GM21576 (cell line): Measurements from ENCODE around the gene CNKSR3.

Experiments
- ATAC-seq: cut with Tn5 transposase; IDR thresholded peaks from one replicate; pipeline ENCODE4 v1.9.1; 2021; ENCODE audit warnings: mild to moderate bottlenecking, moderate library complexity; ENCODE audit not compliant: unreplicated experiment

CNKSR3 gene

DNA sequence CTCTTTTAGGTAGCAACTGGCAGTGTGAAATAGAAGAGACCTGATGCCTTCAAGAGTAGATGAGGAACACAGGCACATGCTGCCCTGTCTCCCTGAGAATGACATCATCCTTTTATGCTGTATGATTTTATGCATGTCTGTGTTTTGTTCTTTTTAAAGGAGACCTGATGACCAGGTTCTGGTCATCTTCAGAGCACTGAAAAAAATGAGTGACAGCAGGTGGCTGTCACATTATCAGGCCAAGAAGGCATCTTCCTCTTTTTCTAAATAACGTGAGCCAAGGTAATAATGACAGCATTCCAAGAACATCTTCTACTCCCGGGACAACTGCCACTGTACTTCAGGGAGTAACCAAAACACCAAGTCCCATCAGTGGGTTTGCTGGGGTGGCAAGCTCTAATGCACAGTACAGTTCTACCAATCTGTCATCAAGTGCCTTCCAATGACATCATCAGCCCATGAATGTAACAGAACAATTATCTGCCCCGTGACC, 28.9 kb downstream of the CNKSR3 start:
- no peak for ATAC-seq

DNA sequence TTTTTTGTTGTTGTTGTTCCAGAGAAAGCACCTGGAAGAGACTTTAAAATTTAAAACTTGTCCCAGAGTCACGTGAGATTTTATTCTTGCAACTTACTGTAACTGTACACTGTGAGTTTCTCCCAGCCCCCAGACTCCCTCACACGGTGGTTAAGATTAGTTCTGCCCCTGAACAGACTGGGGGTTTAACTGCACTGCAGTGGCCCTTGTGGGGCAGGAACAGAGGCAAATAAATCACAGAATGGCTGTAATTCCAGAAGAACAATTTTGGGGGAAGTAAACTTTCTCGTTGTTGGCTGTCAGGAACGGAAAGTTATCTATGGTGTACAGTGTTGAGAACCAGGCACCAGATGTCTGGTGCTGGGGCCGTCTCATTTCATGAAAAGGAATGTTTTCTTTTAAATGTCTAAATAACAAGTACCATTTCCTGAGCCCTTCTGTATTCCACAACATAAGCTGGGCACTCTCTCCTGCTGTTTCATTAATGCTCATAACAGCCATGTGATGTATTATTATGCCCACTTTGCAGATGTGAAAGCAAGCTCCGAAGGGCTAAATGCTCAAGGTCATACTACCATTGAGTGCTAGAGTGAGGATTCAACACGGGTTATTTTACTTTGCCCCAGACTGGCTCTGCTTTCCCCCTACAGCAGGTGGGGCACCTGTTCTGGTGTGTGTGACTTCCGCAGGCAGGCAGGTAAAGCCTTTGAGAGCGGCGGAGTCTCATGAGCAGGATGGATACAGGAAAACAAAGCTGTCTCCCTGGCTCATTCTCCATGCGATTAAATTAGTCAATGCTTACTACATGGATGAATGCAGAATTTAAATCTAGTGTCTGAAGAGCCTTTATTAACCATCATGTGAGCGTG, 30.5 kb downstream of the CNKSR3 start:
- ATAC-seq, result no peak

DNA sequence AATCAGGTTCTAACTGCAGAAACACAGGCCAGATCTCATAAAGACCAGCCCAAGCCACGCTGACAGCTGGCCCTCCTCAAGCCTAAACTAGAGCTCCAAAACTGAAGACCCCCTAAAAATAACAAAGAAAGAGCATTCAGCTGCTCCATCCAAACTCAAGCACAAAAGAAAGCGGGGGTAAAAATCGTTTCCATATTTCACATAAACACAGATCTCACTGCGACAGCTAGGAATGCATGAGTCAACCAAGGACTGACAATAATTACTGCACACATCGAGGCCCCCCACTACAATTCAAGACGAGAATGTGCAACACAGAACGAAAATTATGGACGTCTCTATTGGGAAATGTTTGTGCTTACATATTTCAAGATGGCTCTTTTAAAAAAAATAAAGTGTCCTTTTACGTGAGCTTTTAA, 31.1 kb downstream of the CNKSR3 start:
- ATAC-seq, result no peak

DNA sequence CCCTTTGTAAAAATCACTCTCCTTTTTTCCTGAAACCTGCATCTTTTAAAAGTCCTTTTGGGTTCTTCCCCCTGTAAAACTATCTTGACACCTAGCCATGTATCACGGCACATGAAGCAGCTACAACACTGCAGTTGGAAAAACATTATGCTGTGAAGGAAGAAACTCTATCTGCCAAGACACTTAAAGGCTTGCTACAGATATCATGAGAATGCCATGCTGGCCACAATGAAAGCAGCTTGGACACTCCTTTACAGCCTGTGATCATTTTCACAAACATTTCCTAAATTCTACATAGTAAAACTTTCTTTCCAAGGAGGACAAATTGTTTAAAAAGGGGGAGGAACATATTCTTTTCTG, 31.8 kb downstream of the CNKSR3 start:
- no peak for ATAC-seq

DNA sequence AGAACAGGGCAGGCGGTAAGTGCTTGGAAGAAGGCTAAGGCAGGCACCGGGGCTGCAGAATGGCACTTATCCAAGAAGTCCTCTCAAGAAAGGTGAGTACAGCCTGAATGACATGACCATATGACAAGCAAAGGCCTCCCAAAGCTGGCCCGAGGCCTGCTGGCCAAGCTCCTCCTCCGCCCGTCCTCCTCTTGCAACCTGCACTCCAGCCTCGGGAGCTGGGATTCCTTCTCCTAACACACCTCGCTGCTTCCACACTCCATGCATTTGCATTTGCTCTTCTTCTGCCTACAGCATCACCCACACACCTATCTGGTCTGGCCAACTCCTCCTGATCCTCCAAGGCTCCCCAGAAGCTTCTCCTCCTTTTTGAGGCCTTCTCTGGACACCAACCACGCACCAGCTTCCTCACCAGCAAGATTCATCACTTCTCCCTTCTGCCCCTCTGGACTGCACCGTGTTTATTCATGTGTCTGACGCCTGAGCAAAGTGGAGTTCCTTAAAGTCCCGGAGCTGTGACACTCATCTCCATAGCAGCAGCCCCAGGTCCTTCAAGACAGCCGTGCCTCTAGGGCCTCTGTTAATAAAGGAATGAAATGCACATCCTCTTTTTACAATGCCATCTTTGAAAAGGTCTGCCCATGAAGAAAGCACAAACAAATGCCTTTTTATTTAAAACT, 32.3 kb downstream of the CNKSR3 start:
- ATAC-seq, result no peak

DNA sequence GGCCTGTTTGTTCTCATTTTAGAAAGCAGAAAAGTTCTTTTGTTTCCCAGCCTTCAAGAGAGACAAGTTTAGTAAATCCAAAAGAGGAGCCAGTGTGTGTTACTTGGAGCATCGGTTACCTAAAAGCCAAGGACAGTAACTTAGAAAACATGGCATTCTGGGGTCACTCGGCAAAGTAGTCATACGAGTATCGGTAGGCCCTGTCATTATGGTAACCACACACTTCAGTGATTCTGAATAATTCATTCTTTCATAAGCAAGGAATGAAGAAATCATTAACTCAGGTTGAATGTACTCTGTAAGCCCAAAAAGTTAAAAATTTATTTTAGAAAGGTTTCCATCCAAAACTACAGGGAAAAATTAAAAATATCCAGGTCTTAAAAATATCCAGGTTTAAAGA, 34.0 kb downstream of the CNKSR3 start:
- ATAC-seq, result no peak

DNA sequence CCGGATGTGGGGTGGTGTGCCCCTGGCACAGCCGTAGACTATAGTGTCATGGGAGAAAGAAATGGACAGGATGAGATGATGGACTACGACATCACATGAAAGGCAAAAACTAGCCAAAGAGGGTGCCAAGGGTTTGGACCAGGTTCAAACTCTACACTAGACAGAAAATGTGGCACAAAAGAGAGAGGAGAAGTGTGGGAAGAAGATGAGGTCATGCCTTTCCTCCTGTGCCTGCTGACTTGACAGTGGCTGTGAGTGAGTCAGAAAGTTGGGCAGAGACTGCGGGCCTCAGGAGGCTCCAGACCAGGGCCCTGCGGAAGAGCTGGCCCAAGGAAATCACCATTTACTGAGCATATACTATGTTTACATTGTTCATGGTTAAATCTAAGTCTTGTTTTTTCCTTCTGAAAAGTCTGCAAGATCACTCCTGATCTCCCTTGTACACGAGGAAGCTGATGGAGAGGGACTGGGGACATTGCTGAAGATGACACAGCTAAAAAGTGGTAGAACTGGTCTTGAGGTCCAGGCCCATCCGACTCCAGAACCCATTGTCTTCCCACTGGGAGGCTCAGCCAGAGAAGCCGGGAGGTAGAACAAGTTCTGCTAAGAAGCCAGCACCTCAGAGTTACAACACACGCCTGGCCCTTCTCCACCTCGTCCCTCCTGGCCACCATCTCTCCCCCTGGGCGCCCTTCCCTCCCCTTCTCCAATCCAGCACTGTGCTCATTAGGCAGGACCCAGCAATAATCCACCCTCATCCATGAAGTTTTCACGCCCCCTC, 35.6 kb downstream of the CNKSR3 start:
- no peak for ATAC-seq

DNA sequence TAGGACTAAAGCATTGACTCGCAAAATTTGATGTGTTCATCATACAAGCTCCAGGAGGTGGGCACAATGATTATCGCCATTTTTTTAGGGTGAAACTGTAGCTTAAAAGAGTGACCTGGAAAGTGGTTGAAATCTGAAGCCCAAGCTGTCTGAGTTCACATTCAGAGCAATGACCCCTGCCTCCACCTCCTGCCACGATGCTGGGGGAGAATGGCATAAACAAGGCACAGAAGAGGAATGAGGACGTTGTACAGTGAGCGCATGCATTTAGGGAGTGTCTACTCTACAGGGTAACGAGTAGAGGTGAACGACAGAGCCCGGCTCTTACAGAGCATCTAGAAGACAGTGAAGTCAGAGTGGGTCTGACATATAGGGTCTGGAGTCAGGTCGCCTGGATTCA, 37.2 kb downstream of the CNKSR3 start:
- no peak for ATAC-seq

DNA sequence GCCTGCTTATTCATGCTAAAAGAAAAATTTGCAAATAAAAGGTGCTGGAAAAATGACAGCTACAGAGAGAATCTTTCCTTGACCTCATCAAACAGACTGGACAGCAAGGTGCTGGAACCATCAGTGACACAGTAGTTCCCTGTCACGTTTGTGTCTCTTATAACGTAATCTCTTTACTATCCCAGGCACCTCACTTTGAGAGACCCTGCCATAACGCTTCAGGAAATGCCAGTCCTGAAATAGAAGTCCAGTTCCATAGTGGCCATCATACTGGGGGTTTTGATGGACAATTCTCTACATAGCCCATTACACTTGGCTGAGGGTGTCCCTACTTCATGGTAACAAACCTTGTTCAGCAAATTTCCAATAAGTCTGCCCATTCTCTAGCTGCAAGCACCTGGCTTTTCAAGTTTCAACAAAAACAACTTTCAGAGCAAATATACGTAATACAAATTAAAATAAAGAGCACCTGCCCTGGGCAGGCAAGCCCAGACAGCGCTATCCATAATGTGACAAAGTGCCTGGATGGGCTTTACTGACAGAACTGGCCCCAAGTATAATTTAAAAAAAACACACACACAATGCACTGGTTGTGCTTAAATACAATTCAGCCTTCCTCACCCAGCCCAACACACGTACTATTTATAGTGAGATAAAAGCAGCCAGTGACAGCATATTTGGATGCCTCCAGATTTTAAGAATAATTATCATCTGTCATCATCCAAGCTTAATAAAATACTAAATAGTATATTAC, 38.7 kb downstream of the CNKSR3 start:
- ATAC-seq, result no peak

DNA sequence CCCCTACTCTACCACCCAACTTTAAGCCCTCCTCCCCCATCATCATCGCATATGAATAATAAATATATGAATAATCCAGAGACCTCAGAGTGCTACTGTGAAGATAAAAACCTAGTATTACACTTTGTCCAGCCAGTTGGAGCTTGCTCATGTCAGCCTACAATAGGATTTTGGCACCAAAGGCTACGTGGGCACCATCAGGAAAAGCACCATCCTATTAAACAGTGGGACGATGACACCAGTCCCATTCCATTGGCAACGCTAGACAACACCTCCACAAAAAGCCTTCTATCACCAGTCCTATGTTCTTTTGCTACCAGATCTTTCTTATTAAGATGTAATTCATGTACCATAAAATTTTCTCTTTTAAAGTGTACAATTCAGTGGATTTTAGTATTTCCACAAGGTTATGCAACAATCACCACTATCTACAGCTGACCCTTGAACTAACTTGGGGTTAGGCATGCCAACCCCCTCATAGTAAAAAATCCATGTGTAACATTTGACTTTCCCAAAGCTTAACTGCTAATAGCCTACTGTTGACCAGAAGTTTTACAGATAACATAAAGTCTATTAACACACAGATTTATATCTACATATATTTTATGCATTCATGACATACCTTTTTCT, 41.1 kb downstream of the CNKSR3 start:
- no peak for ATAC-seq

DNA sequence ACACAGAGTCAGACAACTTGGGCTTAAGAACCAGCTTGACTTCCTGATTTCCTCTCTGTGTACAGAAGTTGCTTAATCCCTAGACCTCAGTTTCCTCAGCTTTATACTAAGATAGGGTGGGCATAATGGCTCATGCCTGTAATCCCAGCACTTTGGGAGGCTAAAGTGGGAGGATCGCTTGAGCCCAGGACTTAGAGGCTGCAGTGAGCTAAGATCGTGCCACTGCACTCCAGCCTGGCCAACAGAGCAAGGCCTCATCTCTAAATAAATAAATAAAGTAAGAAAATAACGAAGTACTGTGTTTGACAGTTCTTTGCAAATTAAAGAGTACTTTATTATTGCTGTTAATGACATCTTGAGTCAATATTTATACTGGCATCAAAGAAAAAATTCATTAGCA, 41.7 kb downstream of the CNKSR3 start:
- ATAC-seq, result no peak

DNA sequence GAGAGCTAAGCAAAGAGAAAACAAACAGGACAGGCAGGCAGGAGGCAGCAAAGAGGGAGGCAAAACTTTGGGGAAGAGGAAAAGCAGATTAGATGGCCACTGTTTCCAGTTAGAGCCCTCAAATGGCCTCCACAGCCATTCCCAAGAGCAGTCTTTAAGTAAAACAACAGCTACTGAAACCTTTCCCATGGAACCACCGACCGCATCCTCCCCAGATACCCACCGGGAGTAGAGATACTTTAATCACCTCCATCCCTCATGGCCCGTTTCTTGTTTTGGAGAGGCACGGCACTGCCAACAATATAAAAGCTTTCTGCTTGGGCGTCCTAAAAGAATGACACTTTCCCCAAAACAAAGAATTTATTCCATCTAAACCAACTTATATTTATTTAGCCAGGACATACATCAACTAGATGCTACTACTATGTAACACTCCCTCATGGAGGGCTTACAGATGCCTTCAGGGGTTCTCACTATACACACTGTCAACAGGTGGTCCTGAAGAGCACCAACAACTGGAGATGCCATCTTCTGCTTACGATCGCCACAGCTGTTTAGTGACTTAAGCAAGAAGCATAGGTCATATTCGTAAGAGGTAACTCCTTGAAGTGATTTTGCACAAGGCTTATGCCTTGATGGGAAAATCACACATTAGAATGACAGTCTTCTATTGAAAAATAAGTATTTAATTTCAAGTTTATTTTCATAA, 43.4 kb downstream of the CNKSR3 start:
- no peak for ATAC-seq

DNA sequence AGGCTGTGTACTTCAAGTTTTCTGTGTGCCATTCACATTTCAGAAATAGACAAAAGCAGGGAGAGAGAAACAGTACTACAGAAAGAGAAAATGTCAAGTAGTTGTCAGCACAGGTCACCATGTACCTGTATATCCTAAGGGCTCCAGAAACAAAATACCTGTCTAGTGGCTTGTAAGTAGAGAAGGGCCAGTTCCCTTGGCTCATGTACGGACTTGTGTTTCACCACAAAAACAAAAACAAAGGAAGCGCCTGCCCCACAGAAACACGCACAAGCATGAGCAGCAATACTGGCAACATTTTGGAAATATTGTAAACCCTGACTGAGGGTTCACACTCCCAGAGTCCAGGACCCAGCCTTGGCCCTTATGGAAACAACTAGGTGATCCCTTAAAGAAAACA, 44.3 kb downstream of the CNKSR3 start:
- ATAC-seq, result no peak

DNA sequence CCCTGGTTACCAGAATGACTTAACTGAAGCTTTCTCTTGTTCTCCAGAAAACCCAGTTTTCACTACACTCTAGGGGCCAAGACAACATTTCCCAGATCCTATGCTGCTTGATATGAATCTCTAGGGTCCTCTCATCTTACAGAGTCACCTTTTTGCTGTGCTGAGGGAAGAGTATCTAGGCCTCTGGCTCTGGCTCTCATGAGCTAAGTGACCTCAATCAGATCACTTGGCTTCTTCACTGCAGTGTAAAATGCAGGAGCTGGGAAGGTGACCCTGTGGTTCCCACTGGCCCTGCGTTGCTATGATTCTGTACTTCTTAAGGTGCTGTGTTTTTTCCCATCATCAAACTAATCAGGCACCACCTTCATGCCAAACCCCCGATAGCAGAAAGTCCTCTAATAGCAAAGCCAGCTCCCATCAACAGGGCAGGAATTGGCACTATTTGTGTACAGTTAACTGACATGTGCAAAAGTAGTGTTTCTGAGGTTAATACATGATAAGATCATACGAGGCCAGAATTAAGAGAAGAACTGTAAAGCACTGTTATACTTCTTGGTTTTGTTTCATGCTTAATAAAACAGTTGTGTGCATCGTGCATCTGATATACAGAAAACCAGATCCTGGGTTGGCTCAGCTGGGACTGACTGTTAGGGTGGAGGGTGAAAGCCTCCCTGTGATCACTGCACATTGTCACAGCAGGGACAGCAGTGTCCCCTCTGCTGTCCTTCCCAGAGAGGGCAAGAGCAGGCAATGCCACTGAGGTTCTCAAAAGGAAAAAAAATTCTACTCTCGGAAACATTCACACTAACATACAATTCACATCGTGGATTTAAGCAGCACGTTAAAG, 46.7 kb downstream of the CNKSR3 start:
- no peak for ATAC-seq

DNA sequence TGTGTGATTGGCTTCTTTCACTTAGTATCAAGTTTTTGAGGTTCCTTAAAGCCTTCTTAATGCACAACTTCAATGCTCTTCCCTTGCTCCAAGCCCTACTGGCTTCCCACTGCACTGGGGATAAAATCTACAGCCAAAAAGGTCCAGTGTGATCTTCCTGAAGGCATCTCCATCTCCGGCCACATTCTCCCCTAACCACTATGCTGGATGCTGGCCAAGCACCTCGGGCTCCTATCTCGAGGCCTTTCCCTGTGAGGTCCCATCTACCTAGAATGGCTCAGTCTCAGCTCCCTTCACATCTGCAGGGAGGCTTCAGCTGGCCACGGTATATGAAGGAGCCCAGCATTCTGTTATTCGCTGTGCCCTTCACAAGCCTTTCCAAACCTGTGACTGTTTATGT, 48.1 kb downstream of the CNKSR3 start:
- ATAC-seq, result no peak

DNA sequence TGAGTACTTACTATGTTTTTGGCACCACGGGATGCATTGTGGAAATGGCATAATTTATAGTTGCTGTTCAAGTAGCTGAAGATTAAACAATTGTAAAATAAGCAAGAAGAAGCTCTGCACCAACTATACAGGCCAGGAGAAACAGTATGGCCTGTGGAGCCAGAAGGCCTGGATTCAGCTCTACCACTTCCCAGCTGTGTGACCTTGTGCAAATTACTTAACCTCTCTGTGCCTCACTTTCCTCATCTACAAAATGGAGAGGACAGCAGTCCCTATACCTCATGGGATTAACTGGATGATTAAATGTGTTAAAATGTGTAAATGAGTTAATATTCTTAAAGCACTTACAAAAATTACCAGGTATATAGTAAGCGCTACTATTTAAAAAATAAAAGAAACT, 49.1 kb downstream of the CNKSR3 start:
- no peak for ATAC-seq

DNA sequence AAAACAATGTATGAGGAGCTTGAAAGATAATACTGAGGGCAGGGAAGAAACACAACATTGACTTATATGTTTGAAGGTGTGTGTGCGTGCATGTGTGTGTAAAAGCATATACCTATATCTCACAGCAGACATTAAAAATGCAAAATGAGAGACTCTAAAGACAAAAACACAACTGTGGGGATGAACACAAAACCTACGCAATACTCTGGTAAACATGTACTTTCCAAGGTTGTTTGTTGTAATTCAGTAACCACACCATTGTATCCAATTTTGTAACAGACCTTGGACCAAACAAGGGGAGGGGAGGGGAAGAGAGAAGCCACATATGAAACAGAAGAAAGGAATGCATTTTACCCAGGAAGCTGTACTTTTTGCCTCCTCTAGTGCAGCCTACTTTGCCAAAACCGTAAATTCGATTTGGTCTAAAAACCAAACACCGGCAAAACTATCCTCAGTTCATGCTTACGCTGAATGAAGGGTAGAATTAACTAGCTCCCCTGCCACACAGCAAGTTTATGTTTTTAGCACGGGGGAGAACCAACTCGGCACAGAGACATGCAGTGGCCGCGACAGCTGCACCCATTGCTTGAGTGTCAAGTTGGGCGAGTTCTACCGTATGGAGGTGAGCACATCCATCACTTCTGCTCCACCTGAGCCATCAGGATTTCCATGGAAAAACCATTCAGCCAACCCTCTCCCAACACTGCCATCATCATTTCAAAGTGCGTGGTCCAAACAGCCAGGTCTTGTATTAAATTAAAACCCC, 50.0 kb downstream of the CNKSR3 start:
- no peak for ATAC-seq

DNA sequence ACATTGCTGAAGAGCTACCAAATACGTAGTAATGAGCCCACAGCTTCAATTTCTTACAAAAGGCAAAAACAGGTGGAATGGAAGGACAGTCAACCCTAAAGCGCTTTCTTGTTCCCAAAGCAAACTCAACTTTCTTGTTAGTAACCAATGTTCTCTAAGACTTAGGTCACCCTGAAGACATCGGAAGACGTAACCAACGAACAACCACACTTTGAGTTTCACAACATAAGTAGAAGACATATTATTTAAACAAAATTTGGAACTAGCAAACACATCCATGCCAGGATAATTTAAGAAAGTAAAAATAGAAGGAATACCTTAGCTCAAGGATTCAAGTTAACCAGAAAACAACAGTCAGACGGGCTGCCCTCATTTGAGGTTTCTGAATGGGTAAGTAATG, 51.0 kb downstream of the CNKSR3 start:
- ATAC-seq, result no peak
